HepG2 (cell line): Measurements from ENCODE around the gene MGARP.

Experiments
- ATRX ChIP-seq: sonication (generic); formaldehyde crosslinking; IDR thresholded peaks from 2 replicates; pipeline ENCODE4 v1.4.0; 2020; ENCODE audit warnings: missing genetic modification reagents, borderline replicate concordance
- GLMP ChIP-seq: sonication (generic); formaldehyde crosslinking; IDR thresholded peaks from 2 replicates; pipeline ENCODE4 v1.9.0; 2021; ENCODE audit warnings: missing genetic modification reagents, mild to moderate bottlenecking, borderline replicate concordance
- JDP2 ChIP-seq: sonication (generic); formaldehyde crosslinking; IDR thresholded peaks from 2 replicates; pipeline ENCODE4 v1.8.1; 2022; ENCODE audit warnings: missing genetic modification reagents, borderline replicate concordance
- KIAA2018 ChIP-seq: sonication (generic); formaldehyde crosslinking; IDR thresholded peaks from 2 replicates; pipeline ENCODE4 v1.5.0; 2020; ENCODE audit warnings: mild to moderate bottlenecking, missing genetic modification reagents, borderline replicate concordance
- KLF11 ChIP-seq: IDR thresholded peaks from 2 replicates; pipeline ENCODE4 v1.6.1; 2016; ENCODE audit warnings: missing compliant biosample characterization
- MTA1 ChIP-seq: sonication (generic); formaldehyde crosslinking; IDR thresholded peaks from 2 replicates; pipeline ENCODE4 v1.4.0; 2020; ENCODE audit warnings: missing genetic modification reagents, mild to moderate bottlenecking, borderline replicate concordance
- NR2F1 ChIP-seq, 2 experiments: fragments of 450-650 bp in 1 of 2; formaldehyde crosslinking in 1 of 2; IDR thresholded peaks; 2 replicates each; pipeline versions ENCODE4 v1.5.0 to v1.6.1; 2016 to 2020; ENCODE audit warnings: mild to moderate bottlenecking in 1 of 2, missing compliant biosample characterization in 1 of 2, missing genetic modification reagents in 1 of 2, moderate library complexity in 1 of 2
- ZNF282 ChIP-seq: fragments of 450-650 bp; IDR thresholded peaks from 2 replicates; pipeline ENCODE4 v1.6.1; 2018; ENCODE audit not compliant: partially characterized antibody
- ZNF704 ChIP-seq: sonication (generic); formaldehyde crosslinking; IDR thresholded peaks from 2 replicates; pipeline ENCODE4 v1.8.1; 2023; ENCODE audit warnings: mild to moderate bottlenecking, inconsistent platforms, moderate library complexity, missing genetic modification reagents, borderline replicate concordance
- TF ChIP-seq, protein P1 (sequence below): sonication (generic); formaldehyde crosslinking; IDR thresholded peaks from 2 replicates; pipeline ENCODE4 v1.5.0; 2020; ENCODE audit warnings: mild to moderate bottlenecking, missing genetic modification reagents, moderate library complexity

- TF ChIP-seq ZNF704 (CRISPR knock-in tag) (no peak), JDP2 (no peak), GLMP (CRISPR knock-in tag) (no peak), MTA1 (CRISPR knock-in tag) (no peak), ATRX (CRISPR knock-in tag) (no peak), KIAA2018 (CRISPR knock-in tag) (no peak), KLF11 (CRISPR knock-in tag) (no peak), ZNF282 (no peak), NR2F1 (CRISPR knock-in tag; IDR thresholded peaks at IDR 0.05) (no peak)
- TF ChIP-seq, protein P1, sequence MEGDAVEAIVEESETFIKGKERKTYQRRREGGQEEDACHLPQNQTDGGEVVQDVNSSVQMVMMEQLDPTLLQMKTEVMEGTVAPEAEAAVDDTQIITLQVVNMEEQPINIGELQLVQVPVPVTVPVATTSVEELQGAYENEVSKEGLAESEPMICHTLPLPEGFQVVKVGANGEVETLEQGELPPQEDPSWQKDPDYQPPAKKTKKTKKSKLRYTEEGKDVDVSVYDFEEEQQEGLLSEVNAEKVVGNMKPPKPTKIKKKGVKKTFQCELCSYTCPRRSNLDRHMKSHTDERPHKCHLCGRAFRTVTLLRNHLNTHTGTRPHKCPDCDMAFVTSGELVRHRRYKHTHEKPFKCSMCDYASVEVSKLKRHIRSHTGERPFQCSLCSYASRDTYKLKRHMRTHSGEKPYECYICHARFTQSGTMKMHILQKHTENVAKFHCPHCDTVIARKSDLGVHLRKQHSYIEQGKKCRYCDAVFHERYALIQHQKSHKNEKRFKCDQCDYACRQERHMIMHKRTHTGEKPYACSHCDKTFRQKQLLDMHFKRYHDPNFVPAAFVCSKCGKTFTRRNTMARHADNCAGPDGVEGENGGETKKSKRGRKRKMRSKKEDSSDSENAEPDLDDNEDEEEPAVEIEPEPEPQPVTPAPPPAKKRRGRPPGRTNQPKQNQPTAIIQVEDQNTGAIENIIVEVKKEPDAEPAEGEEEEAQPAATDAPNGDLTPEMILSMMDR: no peak
These were observed 38.3 kb downstream of the MGARP start for GRCh38 chr4:139241784-139242151.
